ENCODE measurements around the gene INAFM2. TPM values are rescaled to one million over a fixed set of nuclear protein-coding genes. Genes with fewer than 3 reads are reported as not detected.
A peak's percentile ranks its signal among the peaks of the same experiment; 100 is the strongest.

The INAFM2 gene
- total and polyA plus RNA-seq, 9 of the 15 experiments (the other 6 are each of a cell fraction or from before 2014, with no cell fraction given) = 11.8 to 43.1 (median 27.2) TPM

GRCh38 chr15:40274350-40275274, 48.9 kb upstream of the INAFM2 start (continued):
- TF ChIP-seq CBFB (CRISPR knock-in tag; IDR thresholded peaks at IDR 0.05) = peak; percentile 76; the same call in 1 of the 2 replicates
- no peak for TF ChIP-seq SETDB1 (IDR thresholded peaks at IDR 0.05; ENCODE audit: low read length)
- TF ChIP-seq HNRNPLL (IDR thresholded peaks at IDR 0.05; ENCODE audit: low read depth, low read length, poor library complexity, severe bottlenecking) = no peak
- no peak for TF ChIP-seq KDM5B (IDR thresholded peaks at IDR 0.05; ENCODE audit: insufficient replicate concordance, low read depth, low read length)
- TF ChIP-seq ARID2 (IDR thresholded peaks at IDR 0.05) = peak; percentile 96
- no peak for TF ChIP-seq NONO (IDR thresholded peaks at IDR 0.05; ENCODE audit: low read depth in 2 of 2, low read length in 1 of 2)
- no peak for TF ChIP-seq ELF1 (tag; IDR thresholded peaks at IDR 0.05)
- TF ChIP-seq STAG1 (CRISPR knock-in tag; IDR thresholded peaks at IDR 0.05; ENCODE audit: borderline replicate concordance) = peak; percentile 92; the same call in 1 of the 2 replicates
- no peak for TF ChIP-seq FOXA3 (CRISPR knock-in tag; conservative IDR thresholded peaks at IDR 0.05 in 1 of 2, IDR thresholded peaks at IDR 0.05 in 1 of 2)
- TF ChIP-seq ZNF766 (CRISPR knock-in tag; conservative IDR thresholded peaks at IDR 0.05) = no peak
- no peak for TF ChIP-seq ZNF282 (CRISPR knock-in tag; IDR thresholded peaks at IDR 0.05)
- TF ChIP-seq LCOR (CRISPR knock-in tag; IDR thresholded peaks at IDR 0.05) = peak; percentile 88; the same call in 1 of the 2 replicates
- peak; percentile 60; the same call in 1 of the 2 replicates for TF ChIP-seq ZBTB43 (CRISPR knock-in tag; IDR thresholded peaks at IDR 0.05)
- TF ChIP-seq CBX8 (IDR thresholded peaks at IDR 0.05; ENCODE audit: borderline replicate concordance, extremely low read depth, low read depth, low read length, poor library complexity, severe bottlenecking) = no peak
- TF ChIP-seq, protein P1, sequence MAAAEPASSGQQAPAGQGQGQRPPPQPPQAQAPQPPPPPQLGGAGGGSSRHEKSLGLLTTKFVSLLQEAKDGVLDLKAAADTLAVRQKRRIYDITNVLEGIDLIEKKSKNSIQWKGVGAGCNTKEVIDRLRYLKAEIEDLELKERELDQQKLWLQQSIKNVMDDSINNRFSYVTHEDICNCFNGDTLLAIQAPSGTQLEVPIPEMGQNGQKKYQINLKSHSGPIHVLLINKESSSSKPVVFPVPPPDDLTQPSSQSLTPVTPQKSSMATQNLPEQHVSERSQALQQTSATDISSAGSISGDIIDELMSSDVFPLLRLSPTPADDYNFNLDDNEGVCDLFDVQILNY (CRISPR knock-in tag; IDR thresholded peaks at IDR 0.05) = no peak
- peak; percentile 54; the same call in 1 of the 2 replicates for TF ChIP-seq VEZF1 (CRISPR knock-in tag; IDR thresholded peaks at IDR 0.05)
- TF ChIP-seq STAT6 (CRISPR knock-in tag; IDR thresholded peaks at IDR 0.05) = peak; percentile 66; the same call in 1 of the 2 replicates
- TF ChIP-seq ZEB2 (IDR thresholded peaks at IDR 0.05) = no peak
- no peak for TF ChIP-seq POLR2A (conservative IDR thresholded peaks at IDR 0.05)
- no peak for TF ChIP-seq HDGF (IDR thresholded peaks at IDR 0.05)
- no peak for TF ChIP-seq ZNF175 (CRISPR knock-in tag; IDR thresholded peaks at IDR 0.05; ENCODE audit: low read depth)

Data from K562 (cell line).